Measurements from ENCODE around the gene SMKR1. TPM values are rescaled to one million over a fixed set of nuclear protein-coding genes. Genes with fewer than 3 reads are reported as not detected.
"Not testable (repeated sequence)": the region's sequence is repeated elsewhere in the genome, so short reads cannot be mapped to it uniquely, and the experiment has no call there.

Gene SMKR1
- total and polyA plus RNA-seq, 8 donors: 0.70 to 0.76 TPM; not detected in 6

- Histone ChIP-seq H3K27me3 (peaks cover 0 to 33% (median 7%) of the 10 kb centered on the region in 3 donors), H3K36me3 (no peaks in the 10 kb centered on the region), H3K9me3 (no peaks in the 10 kb centered on the region), H3K4me3 (no peak overlapping the region), H3K27ac (no peak overlapping the region), H3K4me1 (no peaks in the 10 kb centered on the region)
- WGBS, 5 donors: 46 to 52% (median 50%) methylated on average over 29 to 30 of the region's 30 CpGs
- intact Hi-C loops (cut with DNase I; ENCODE audit: low total_unique reads): no loop called here
- DNase-seq: peak in 1 of 2 donors; percentile 21
- no peak for TF ChIP-seq EP300 (IDR thresholded peaks at IDR 0.05)
- TF ChIP-seq POLR2AphosphoS5 (IDR thresholded peaks at IDR 0.05): no peak
- TF ChIP-seq POLR2A (IDR thresholded peaks at IDR 0.05): no peak
- no peak for TF ChIP-seq CTCF (IDR thresholded peaks at IDR 0.05)
Measured at GRCh38 chr7:129522088-129522970, 20.0 kb downstream of the SMKR1 start.

- intact Hi-C loops (cut with DNase I; ENCODE audit: low total_unique reads): no loop called here
Measured at GRCh38 chr7:129522971-129523340, 20.6 kb downstream of the SMKR1 start.

GRCh38 chr7:129523924-129524323 lies 21.6 kb downstream of the SMKR1 start:
- Histone ChIP-seq H3K27me3 (peaks cover 0 to 33% (median 7%) of the 10 kb centered on the region in 3 donors), H3K4me1 (no peaks in the 10 kb centered on the region), H3K36me3 (no peaks in the 10 kb centered on the region), H3K9me3 (no peaks in the 10 kb centered on the region), H3K4me3 (no peak overlapping the region), H3K27ac (no peak overlapping the region)
- TF ChIP-seq POLR2AphosphoS5 (IDR thresholded peaks at IDR 0.05): no peak
- no peak for TF ChIP-seq EP300 (IDR thresholded peaks at IDR 0.05)
- no peak for TF ChIP-seq CTCF (IDR thresholded peaks at IDR 0.05)
- TF ChIP-seq POLR2A (IDR thresholded peaks at IDR 0.05): no peak
- intact Hi-C loops (cut with DNase I; ENCODE audit: low total_unique reads): no loop called here
- no peak for DNase-seq
- WGBS, 5 donors: 68 to 82% (median 72%) methylated on average over 3 of the region's 3 CpGs

More at GRCh38 chr7:129522971-129523340, 20.6 kb downstream of the SMKR1 start:
- WGBS, 5 donors: 42 to 60% (median 46%) methylated on average over 5 of the region's 5 CpGs
- no peak for DNase-seq
- H3K9me3 ChIP-seq: no peaks in the 10 kb centered on the region
- H3K4me3 ChIP-seq: no peak overlapping the region
- no peaks in the 10 kb centered on the region for H3K4me1 ChIP-seq
- no peak overlapping the region for H3K27ac ChIP-seq
- no peaks in the 10 kb centered on the region for H3K36me3 ChIP-seq
- peaks cover 0 to 33% (median 7%) of the 10 kb centered on the region in 3 donors for H3K27me3 ChIP-seq
- TF ChIP-seq POLR2AphosphoS5 (IDR thresholded peaks at IDR 0.05) (no peak), EP300 (IDR thresholded peaks at IDR 0.05) (no peak), CTCF (IDR thresholded peaks at IDR 0.05) (no peak), POLR2A (IDR thresholded peaks at IDR 0.05) (no peak)

- H3K36me3 ChIP-seq; DNase-seq; H3K4me1 ChIP-seq; H3K27ac ChIP-seq; intact Hi-C loops (cut with DNase I; ENCODE audit: low total_unique reads); H3K9me3 ChIP-seq; H3K4me3 ChIP-seq: not testable (repeated sequence)
- H3K27me3 ChIP-seq: peaks cover 0 to 33% (median 7%) of the 10 kb centered on the region in 3 donors
- 63 to 87% (median 85%) methylated on average over 2 of the region's 2 CpGs for WGBS, 5 donors
Measured at GRCh38 chr7:129524405-129524804, 22.1 kb downstream of the SMKR1 start.
